NB4 (cell line): Measurements from ENCODE around the gene PHACTR3.

Experiments used
- MAX ChIP-seq: IDR thresholded peaks from 2 replicates; pipeline ENCODE4 v1.6.1; 2011; ENCODE audit warnings: low read depth, low read length
- POLR2A ChIP-seq: IDR thresholded peaks from 2 replicates; pipeline ENCODE4 v1.6.1; 2011; ENCODE audit warnings: mild to moderate bottlenecking; ENCODE audit not compliant: insufficient read length; ENCODE audit errors: extremely low read depth
- TF ChIP-seq, protein P1 (sequence below): IDR thresholded peaks from one replicate; pipeline ENCODE4 v1.5.1; 2012; ENCODE audit warnings: low read depth, low read length

- TF ChIP-seq, protein P1, sequence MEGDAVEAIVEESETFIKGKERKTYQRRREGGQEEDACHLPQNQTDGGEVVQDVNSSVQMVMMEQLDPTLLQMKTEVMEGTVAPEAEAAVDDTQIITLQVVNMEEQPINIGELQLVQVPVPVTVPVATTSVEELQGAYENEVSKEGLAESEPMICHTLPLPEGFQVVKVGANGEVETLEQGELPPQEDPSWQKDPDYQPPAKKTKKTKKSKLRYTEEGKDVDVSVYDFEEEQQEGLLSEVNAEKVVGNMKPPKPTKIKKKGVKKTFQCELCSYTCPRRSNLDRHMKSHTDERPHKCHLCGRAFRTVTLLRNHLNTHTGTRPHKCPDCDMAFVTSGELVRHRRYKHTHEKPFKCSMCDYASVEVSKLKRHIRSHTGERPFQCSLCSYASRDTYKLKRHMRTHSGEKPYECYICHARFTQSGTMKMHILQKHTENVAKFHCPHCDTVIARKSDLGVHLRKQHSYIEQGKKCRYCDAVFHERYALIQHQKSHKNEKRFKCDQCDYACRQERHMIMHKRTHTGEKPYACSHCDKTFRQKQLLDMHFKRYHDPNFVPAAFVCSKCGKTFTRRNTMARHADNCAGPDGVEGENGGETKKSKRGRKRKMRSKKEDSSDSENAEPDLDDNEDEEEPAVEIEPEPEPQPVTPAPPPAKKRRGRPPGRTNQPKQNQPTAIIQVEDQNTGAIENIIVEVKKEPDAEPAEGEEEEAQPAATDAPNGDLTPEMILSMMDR, result no peak
- TF ChIP-seq MAX (no peak), POLR2A (no peak)
Measured at GRCh38 chr20:59597240-59597639, 7.1 kb upstream of the PHACTR3 start.
